Measurements from ENCODE around the gene EFNA3. TPM values are rescaled to one million over a fixed set of nuclear protein-coding genes. Genes with fewer than 3 reads are reported as not detected.
A peak's percentile ranks its signal among the peaks of the same experiment; 100 is the strongest.

EFNA3 gene
- total RNA-seq = 1 to 10 TPM in 2 of 4 donors, under 1 TPM in 1, not detected in 1; 0.91 to 1.7 (median 1.7) TPM

DNA sequence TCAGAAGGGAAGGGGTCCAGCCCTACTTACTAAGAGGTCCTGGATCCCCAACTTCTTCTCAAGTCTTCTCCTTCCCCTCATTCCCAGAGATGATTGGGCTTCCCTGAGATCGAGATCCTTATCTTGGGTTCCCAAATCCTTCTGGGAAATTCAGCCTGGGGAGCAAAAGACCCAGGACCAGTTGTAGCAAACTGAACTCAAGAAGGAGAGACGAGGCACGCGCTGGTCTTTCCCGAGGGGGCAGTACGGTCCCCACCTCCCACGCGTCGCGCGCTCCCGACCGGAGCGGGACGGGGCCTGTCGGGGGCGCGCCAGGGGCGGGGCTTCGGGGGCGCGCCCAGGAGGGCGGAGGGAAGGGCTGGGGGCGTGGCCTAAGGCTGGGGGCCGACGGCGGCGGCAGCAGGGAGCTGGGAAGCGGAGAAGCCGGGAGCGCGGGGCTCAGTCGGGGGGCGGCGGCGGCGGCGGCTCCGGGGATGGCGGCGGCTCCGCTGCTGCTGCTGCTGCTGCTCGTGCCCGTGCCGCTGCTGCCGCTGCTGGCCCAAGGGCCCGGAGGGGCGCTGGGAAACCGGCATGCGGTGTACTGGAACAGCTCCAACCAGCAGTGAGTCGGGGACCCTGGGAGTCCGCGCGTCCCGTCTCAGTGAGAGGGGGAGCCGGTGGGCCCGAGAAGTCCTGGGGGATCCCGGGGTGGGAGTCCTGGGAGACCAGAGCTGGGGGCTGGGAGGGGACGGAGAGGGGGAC lies at the start of gene EFNA3:
TSS of gene EFNA3 (plus strand) at position 369 of the 741 bp plus-strand sequence. CDS start at position 474, 105 bp downstream.
- Histone ChIP-seq H3K9me3 (no peaks in the 10 kb centered on the region), H3K4me3 (peak within 1 kb of the TSS; percentile 52 to 60 (median 55)), H3K27me3 (peaks cover 16 to 49% (median 46%) of the 10 kb centered on the region in 4 donors), H3K27ac (replicated peaks in 1 of 4) (no peak within 1 kb of the TSS), H3K36me3 (no peaks in the 10 kb centered on the region), H3K4me1 (peaks cover 45 to 55% (median 49%) of the 10 kb centered on the region in 4 donors)
- intact Hi-C loops (cut with DNase I) = no loop called here
- TF ChIP-seq CTCF (IDR thresholded peaks at IDR 0.05) (no peak), EP300 (IDR thresholded peaks at IDR 0.05) (no peak), POLR2A (IDR thresholded peaks at IDR 0.05; ENCODE audit: low read depth) (no peak), POLR2AphosphoS5 (IDR thresholded peaks at IDR 0.05) (no peak)
- 2% methylated on average over 7 of the region's 59 CpGs for WGBS
- no peak for DNase-seq (ENCODE audit: extremely low spot score)

DNA sequence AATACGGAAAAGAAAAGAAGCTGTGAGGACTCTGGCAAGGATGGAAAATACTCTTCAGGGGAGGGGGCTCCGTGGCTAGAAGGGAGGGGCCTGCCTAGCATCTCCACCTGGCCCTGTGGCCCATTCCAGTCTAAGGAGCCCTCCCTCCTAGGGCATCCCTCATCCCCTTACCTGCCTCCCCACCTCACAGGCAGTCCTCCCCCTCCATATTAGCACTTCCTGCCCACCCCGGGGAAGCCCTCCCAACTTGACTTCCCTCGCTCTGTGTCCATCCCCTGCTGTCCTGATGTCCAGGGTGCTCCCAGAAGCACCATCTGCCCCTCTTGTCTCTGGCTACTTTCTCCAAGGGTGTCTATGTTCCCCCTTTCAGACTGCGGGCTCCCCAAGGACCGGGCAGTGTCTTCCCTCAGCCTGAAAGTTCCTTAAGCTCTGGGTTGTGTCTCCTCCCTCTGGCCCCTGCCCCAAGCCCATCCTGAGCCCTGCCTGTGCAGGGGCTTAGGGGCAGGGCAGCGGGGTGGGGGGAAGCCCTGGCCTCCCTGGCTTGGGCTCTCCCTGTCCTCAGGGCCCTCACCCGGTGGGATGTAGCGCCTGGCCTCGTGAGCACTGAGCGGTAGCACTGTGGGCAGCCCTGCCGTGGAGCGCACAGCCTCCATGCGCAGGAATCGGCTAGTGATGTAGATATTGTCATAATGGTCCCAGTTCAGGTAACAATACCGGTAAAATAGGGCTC lies 49.0 kb upstream of the EFNA3 start:
- intact Hi-C loops (cut with DNase I) = no loop called here

GRCh38 chr1:155030243-155030795 lies 48.3 kb upstream of the EFNA3 start:
- Histone ChIP-seq H3K4me3 (no peak overlapping the region), H3K27ac (replicated peaks in 1 of 4) (no peak overlapping the region), H3K9me3 (no peaks in the 10 kb centered on the region), H3K4me1 (no peaks in the 10 kb centered on the region), H3K27me3 (no peaks in the 10 kb centered on the region), H3K36me3 (no peaks in the 10 kb centered on the region)
- WGBS = 86% methylated on average over 13 of the region's 15 CpGs
- DNase-seq (ENCODE audit: extremely low spot score) = no peak
- intact Hi-C loops (cut with DNase I) = no loop called here
- TF ChIP-seq POLR2A (IDR thresholded peaks at IDR 0.05; ENCODE audit: low read depth) (no peak), EP300 (IDR thresholded peaks at IDR 0.05) (no peak), POLR2AphosphoS5 (IDR thresholded peaks at IDR 0.05) (no peak), CTCF (IDR thresholded peaks at IDR 0.05) (no peak)

More for the DNA sequence above, 49.0 kb upstream of the EFNA3 start:
- WGBS = 89% methylated on average over 12 of the region's 16 CpGs
- DNase-seq (ENCODE audit: extremely low spot score) = no peak
- no peaks in the 10 kb centered on the region for H3K36me3 ChIP-seq
- H3K27ac ChIP-seq (replicated peaks in 1 of 4) = no peak overlapping the region
- H3K4me1 ChIP-seq = no peaks in the 10 kb centered on the region
- TF ChIP-seq EP300 (IDR thresholded peaks at IDR 0.05) (no peak), POLR2AphosphoS5 (IDR thresholded peaks at IDR 0.05) (no peak), CTCF (IDR thresholded peaks at IDR 0.05) (no peak)
- H3K27me3 ChIP-seq = no peaks in the 10 kb centered on the region
- H3K9me3 ChIP-seq = no peaks in the 10 kb centered on the region
- no peak overlapping the region for H3K4me3 ChIP-seq

GRCh38 chr1:155030899-155031298 lies 47.7 kb upstream of the EFNA3 start:
- H3K27me3 ChIP-seq = no peaks in the 10 kb centered on the region
- WGBS = 74% methylated on average over 11 of the region's 11 CpGs
- no peaks in the 10 kb centered on the region for H3K9me3 ChIP-seq
- no peak for TF ChIP-seq EP300 (IDR thresholded peaks at IDR 0.05)
- TF ChIP-seq POLR2AphosphoS5 (IDR thresholded peaks at IDR 0.05) = no peak
- TF ChIP-seq POLR2A (IDR thresholded peaks at IDR 0.05; ENCODE audit: low read depth) = no peak
- TF ChIP-seq CTCF (IDR thresholded peaks at IDR 0.05) = no peak
- no peak for DNase-seq (ENCODE audit: extremely low spot score)
- intact Hi-C loops (cut with DNase I) = no loop called here
- H3K4me1 ChIP-seq = no peaks in the 10 kb centered on the region
- no peak overlapping the region for H3K4me3 ChIP-seq
- no peaks in the 10 kb centered on the region for H3K36me3 ChIP-seq
- no peak overlapping the region for H3K27ac ChIP-seq (replicated peaks in 1 of 4)

Data from esophagus muscularis mucosa (tissue), 4 donors.